ENCODE data around the gene SECTM1.

SECTM1 gene

GRCh38 chr17:82314012-82314726 lies 19.4 kb downstream of the SECTM1 start:
- no peak for DNase-seq

DNA sequence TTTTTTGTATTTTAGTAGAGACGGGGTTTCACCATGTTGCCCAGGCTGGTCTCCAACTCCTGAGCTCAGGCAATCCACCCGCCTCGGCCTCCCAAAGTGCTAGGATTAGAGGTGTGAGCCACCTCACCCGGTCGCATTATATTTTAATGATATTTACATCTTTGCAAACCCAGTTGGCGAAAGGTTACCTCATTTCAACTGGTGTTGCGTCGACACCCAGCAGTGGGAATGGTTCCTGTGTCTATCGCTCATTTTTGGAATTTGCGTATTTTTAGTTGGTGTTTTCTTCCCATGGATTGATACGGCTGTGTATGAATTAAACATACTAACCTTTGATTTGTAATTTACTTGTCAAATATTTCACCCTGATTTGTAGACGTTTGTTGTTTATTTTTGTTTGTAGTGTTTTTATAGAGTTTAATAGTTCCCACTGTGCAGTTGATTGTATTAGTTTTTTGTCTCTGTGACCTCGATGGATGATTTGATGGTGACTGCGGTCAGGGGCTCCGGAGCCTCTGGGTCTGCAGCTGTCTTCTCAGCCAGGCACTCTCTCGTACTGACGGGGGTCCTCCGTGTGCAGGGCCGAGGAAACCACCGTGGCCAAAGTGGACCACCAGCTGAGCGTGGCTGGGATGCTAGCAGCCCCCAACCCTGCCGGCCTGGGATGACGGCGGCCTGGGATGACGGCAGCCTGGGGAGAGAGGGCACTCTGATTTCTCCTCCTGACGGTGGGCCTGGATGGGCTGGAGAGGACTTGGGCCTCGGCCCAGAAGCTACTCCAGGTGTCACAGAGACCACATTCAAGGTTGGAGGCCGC lies 20.2 kb downstream of the SECTM1 start:
- no peak for DNase-seq

GRCh38 chr17:82311971-82312370 lies 21.6 kb downstream of the SECTM1 start:
- no peak for DNase-seq

- no peak for DNase-seq
Observed at GRCh38 chr17:82310877-82311276, 22.7 kb downstream of the SECTM1 start.

DNA sequence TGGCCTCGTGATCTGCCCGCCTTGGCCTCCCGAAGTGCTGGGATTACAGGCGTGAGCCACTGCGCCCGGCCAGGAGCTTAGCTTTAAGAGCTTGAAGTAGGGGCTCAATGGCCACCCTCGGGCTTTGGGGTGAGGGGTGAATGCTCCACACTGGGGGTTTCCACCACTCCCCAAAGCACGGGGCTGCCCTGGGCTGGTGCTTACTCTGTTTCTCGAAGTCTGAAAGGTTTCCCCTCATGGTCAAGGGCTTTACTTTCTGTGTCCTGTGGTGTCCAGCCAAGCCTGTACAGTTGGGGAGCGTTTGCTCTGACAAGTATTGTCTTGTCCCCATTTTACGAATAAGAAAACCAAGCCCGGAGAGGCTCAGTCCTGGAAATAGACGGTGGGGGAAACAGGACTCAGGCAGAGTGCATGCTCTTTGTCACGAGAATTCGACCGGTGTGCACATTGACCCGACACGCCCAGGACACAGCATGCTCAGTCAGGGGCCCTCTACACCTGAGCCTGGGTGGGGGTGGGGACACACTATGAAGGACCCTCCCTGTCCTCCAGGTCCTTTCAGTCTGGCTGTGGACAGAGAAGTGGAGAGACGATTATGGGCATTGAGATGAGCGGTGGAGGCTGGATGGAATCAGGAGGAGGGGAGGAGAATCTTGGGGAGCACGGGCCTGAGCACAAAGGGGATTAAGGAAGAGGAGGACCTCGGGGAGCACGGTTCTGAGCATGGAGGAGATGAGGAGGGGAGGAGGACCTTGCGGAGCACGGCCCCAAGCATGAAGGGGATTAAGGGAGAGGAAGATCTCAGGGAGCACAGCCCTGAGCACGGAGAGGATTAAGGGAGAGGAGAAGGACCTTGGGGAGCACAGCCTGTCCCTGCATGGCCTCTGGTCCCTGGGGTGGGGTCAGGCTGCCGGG lies 23.7 kb downstream of the SECTM1 start:
- no peak for DNase-seq

DNA sequence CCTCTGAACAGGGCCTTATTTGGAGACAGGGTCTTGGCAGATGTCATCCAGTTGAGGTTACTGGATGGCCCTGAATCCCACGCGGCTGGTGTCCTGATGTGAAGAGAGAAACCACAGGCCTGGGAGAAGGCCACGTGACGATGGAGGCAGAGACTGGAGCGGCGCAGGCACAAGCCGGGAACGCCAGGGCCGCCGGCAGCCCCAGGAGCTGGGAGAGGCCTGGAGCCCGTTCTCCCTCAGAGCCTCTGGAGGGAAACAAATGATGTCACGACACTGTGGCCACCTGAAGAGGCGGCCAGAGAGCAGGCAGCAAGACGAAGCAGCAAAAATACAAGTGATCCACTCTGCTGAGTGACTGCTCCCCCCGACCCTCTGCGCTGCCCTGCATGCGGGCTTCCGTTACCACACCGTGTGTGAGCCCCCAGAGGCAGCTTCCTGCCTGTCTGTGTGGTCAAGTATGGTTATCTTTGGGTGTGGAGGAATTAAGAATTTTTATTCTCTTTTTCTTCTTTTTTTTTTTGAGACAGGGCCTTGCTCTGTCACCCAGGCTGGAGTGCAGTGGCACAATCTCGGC lies 27.8 kb downstream of the SECTM1 start:
- DNase-seq: no peak

DNA sequence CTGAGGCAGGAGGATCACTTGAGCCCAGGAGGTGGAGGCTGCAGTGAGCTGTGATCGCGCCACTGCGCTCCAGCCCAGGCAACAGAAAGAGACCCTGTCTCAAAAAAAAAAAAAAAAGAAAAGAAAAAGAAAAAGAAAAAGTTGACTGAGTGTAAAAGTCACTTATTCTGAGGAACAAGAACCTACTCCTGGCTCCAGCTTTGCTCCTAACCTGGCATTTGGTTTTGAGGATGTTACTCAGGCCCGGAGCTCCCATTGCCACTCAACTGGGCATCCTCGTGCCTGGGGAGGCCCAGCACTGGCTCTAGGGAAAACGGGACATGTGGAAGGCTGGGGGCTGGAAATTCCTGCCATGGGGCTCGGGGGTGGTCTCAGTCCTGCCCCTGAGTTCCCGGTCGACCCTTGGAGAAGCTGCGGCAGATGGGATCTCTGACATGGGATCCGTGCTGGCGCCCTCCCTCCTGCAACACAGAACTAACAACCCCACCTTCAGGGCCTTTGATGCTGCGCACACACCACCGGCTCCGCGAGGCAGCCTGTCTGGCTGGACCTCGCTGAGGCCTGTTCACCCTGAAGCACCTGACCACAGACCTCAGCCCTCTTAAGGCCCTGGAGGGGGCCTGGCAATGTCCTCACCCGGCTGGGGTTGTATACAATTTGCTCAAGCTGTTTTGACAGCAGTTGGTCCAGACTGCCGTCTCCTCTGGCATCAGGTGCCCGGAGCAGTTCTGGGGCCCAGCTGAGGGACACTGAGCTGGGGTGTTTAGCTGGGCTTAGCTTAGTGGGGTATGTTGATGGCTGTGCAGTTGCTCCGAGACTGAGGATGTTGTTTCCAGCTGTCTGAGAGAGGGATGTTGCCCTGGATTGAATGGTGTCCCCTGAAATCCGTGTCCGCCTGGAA lies 28.5 kb downstream of the SECTM1 start:
- DNase-seq: no peak

DNA sequence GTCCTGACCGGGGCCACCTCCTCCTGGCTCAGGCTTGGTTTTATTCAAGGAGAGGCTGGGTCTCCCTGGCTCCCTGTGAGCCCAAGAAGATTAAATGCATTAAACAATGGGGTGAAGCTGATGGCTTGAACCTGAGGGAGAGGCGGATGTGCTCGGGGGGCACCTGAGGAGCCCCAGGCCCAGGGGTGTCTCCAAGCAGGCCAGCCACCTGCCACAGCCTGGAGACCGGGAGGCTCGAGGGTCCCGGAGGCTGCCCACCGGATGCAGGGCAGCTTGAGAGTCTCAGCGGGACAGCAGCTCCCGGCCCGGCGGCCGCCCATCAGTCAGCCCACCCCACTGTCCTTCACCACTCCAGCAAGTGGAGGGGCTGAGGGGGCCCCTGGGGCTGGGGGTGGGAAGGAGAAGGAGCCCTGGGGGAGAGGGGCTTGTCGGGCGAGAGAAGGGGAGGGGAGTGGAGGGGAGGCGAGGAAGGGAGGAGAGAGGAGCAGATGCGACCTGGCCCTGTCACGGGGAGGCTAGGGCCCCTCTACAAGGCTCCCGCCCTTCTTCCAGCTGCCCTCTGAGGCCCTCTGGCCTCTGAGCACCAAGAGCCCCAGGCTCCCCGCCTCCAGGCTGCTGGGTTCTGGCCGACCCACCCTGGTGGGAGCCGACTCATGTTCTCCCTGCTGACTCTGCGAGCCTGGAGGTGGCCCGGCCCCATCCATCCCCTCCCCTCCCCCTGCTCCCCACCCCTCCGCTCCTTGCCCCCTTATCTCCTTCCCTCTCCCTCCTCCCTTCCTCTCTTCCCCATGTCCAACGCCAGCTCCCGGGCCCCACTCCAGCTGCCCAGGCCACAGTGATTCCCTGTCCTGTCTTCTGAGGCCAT lies 29.4 kb downstream of the SECTM1 start:
- no peak for DNase-seq

- DNase-seq: peak; percentile 51
Observed at GRCh38 chr17:82302991-82303943, 30.3 kb downstream of the SECTM1 start.

DNA sequence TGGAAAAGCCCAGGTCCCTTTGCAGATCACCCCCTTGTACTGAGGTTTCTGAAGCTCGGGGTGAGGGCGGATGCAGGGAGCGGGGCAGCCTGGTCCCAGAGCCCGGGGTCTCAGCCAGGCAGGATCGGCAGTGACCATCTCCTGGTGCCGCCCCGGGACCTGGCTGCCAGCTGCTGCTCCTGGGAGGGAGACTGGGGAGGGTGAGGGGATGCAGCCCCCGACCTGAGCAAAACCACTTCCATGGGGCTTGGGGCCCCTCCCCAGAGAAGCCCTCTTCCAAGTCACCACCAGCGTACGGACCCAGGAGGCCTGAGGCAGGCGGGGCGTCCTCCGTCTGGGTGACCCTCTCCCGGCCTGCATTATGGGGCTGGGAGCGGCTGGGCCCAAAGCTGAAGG lies 31.0 kb downstream of the SECTM1 start:
- DNase-seq: no peak

GRCh38 chr17:82301916-82302567 lies 31.5 kb downstream of the SECTM1 start:
- peak; percentile 83 for DNase-seq

DNA sequence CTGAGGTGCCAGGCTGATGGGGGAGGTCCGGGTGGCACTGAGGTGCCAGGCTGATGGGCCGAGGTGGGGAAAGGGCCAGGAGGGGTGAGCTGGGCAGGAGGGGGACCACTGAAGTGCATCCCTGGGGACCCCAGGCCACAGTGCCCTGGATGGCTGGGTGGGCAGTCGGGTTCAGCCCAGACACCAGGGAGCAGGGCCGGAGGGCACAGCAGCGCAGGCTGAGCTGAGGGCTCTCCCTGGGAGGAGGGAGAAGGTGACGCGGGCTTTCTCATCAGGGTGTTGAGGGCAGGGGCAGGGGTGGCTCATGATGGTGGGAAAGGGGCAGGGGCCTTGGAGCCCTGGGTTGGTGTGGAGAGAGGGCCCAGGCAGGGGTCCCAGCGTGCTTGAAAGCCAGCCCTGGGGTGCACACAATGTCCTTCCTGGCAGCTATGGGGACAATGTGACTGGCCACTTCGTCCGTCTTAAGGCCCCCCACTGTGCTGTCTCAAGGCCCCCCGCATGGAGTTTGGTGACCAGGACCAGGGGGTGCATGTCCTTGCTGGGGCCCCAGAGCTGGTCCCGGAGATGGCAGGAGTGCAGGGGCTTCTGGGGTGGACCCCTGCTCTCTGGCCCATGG lies 32.2 kb downstream of the SECTM1 start:
- no peak for DNase-seq

- peak; percentile 84 for DNase-seq
Observed at GRCh38 chr17:82300707-82301270, 32.8 kb downstream of the SECTM1 start.

DNA sequence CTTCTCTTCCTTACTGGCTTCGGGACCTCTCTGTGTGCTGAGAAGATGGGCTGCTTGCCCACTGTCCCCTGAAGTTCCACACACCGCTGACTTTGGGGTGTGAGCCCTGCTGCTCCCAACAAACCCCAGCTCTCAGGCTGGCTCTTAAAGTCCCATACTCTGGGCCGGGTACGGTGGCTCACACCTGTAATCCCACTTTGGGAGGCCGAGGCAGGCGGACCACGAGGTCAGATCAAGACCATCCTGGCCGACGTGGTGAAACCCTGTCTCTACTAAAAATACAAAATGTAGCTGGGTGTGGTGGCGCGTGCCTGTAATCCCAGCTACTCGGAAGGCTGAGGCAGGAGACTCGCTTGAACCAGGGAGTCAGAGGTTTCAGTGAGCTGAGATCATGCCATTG lies 33.3 kb downstream of the SECTM1 start:
- no peak for DNase-seq

DNA sequence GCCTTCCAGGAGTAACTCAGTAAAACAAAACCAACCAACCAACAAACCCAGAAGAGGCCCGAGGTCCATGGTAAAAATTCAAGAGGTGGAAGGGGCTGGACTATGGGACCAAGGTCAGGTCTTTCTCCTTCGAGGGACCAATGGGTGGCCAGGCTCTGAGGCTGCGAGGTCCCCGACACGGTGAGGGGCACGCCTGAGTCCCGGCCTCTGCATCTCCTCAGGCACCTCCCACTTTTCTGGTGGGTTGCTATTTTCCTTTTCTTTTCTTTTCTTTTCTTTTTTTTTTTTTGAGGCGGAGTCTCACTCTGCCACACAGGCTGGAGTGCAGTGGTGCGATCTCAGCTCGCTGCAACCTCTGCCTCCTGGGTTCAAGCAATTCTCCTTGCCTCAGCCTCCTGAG lies 34.1 kb downstream of the SECTM1 start:
- DNase-seq: peak; percentile 79

DNA sequence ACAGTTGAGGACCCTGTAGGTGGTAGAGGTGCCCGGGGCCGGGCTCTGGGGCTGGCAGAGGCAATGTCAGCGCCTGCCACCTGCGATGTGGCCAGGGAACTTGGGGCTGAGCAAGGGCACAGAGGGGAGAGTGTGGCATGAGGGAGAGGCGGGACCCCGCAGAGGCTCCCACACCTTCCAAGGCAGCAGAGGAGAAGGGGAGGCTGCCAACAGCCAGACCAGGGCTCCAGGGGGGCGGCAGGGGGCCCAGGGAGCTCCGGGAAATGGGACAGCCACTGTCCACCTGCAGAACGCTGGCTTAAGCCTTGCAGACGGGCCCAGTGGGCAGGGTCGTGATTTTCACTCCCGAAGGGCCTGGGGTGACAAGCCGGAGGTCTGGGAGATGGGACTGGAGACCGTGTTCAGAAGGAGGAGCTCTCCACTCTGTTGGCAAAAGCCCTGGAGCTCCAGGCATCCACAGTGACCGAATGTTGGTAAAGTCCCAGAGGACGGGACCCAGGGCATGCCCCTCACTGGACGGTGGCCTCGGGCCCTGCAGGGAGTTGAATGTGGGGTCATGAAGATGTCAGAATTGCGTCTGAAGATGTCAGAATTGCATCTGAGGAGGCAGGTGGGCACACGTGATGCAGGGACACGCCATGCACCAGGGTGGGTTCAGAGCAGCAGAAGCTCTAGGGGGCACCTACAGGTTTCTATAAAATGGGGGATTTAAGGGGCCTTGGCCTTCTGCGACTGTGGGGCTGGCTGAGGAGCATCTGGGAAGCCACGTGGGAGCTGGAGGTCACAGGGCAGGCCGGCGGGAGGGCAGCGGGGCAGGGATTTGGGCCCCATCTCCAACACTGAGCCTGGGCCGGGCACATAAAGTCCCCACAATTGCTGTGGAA lies 34.8 kb downstream of the SECTM1 start:
- no peak for DNase-seq

Data from stimulated activated CD4-positive, alpha-beta T cell treated with anti-CD3 and anti-CD28 coated beads, Interleukin-15, amount 100 ng/mL, for 24 hours (primary cell).